Activated T-helper 2 cell treated with anti-CD3 and anti-CD28 coated beads, Interferon-gamma antibody, Interleukin-2, Interleukin-4, amounts not matched to agents 10 μg/mL and 5 μg/mL and 100 μg/mL, durations not matched to agents 14 hours and 24 hours and 36 hours (primary cell): ENCODE results near the gene CAMK1D. TPM values are rescaled to one million over a fixed set of nuclear protein-coding genes. Genes with fewer than 3 reads are reported as not detected.

ENCODE experiments used
- DNase-seq: peaks from one replicate; pipeline ENCODE4 v3.0.0; 2021; ENCODE audit warnings: low spot score
- H3K27ac Mint-ChIP-seq: one replicate; pipeline ENCODE4 v1.8.0; 2021; ENCODE audit warnings: mixed read lengths
- H3K27me3 Mint-ChIP-seq: one replicate; pipeline ENCODE4 v1.8.0; 2021; ENCODE audit warnings: low read depth, mixed read lengths
- H3K36me3 Mint-ChIP-seq: one replicate; pipeline ENCODE4 v1.8.0; 2021; ENCODE audit warnings: low read depth, mixed read lengths
- H3K4me1 Mint-ChIP-seq: one replicate; pipeline ENCODE4 v1.8.0; 2021; ENCODE audit warnings: low read depth, mixed read lengths
- H3K4me3 Mint-ChIP-seq: one replicate; pipeline ENCODE4 v1.8.0; 2021; ENCODE audit warnings: low read depth, mild to moderate bottlenecking, moderate library complexity, mixed read lengths
- H3K9me3 Mint-ChIP-seq: one replicate; pipeline ENCODE4 v1.8.0; 2021; ENCODE audit warnings: mixed read lengths
- intact Hi-C: fragments of 100-400 bp; cut with micrococcal nuclease; formaldehyde crosslinking; loops from one replicate; pipeline ENCODE4 v1.15.1; 2023
- total RNA-seq: library from RNA; stranded (reverse); gene quantifications from 2 replicates; pipeline ENCODE4 v1.2.3, GENCODE V29; 2022

CAMK1D gene
- total RNA-seq, 1 donor from 2014 or later: 5.7 TPM

DNA sequence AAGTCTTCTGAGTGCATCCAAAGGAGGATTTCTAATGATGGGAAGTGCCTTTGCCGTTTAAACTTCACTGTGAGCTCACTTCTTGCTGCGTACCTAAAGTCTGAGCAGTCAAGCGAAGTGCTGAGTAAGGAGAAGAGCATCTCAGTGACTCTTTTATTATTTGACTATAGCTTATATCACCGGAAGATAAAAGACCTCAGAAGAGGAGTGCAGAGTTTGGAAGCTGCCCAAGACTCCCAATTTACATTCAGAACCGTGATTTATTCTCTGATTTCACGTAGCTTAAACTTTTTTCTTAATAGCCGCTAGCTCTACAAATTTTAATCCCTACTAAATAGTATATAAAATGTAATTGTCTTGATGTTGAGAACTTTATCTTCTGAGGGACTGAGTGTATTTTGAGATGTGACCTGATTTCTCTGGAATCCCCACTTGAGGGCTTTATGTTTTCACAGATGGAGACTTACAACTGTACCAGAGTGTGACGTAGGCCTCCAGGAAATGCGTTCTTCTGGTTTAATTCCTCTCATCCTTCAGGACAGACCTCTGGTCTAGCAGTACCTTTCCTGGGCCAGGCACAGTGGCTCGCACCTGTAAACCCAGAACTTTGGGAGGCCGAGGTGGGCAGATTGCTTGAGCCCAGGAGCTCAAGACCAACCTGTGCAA lies 51.1 kb downstream of the CAMK1D start:
- Mint-ChIP-seq H3K4me1 (peaks cover 14% of the 10 kb centered on the region), H3K36me3 (no peaks in the 10 kb centered on the region), H3K9me3 (no peaks in the 10 kb centered on the region), H3K27ac (no peak overlapping the region), H3K4me3 (no peak overlapping the region), H3K27me3 (peaks cover 3% of the 10 kb centered on the region)
- intact Hi-C loops: no loop called here
- no peak for DNase-seq

DNA sequence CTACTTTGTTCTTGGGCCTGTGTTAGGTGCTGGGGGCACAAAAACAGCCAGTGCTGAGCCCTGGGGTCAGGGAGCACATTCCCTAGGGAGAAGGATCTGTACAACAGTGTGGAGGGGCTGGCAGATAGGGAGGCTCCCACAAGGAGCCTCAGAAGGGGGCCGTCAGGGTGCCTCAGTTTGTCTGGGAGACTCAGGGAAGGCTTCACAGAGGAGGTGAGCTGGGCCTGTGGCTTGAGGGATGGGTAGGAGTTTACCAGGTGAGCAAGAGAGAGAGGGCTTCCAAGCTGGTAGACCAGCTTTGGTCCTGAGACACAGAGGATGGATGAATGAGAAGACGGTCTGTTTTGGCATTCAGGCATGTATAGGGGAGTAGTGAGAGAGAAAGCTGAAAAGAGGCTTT lies 52.1 kb downstream of the CAMK1D start:
- peaks cover 18% of the 10 kb centered on the region for H3K4me1 Mint-ChIP-seq
- DNase-seq: no peak
- intact Hi-C loops: no loop called here
- H3K4me3 Mint-ChIP-seq: no peak overlapping the region
- H3K9me3 Mint-ChIP-seq: no peaks in the 10 kb centered on the region
- H3K27me3 Mint-ChIP-seq: peaks cover 3% of the 10 kb centered on the region
- H3K27ac Mint-ChIP-seq: no peak overlapping the region
- no peaks in the 10 kb centered on the region for H3K36me3 Mint-ChIP-seq

- Mint-ChIP-seq H3K4me3 (no peak overlapping the region), H3K27me3 (peaks cover 11% of the 10 kb centered on the region), H3K4me1 (peaks cover 23% of the 10 kb centered on the region), H3K36me3 (no peaks in the 10 kb centered on the region), H3K27ac (no peak overlapping the region), H3K9me3 (no peaks in the 10 kb centered on the region)
- intact Hi-C loops: no loop called here
- no peak for DNase-seq
These were observed 53.8 kb downstream of the CAMK1D start for GRCh38 chr10:12403119-12403518.

DNA sequence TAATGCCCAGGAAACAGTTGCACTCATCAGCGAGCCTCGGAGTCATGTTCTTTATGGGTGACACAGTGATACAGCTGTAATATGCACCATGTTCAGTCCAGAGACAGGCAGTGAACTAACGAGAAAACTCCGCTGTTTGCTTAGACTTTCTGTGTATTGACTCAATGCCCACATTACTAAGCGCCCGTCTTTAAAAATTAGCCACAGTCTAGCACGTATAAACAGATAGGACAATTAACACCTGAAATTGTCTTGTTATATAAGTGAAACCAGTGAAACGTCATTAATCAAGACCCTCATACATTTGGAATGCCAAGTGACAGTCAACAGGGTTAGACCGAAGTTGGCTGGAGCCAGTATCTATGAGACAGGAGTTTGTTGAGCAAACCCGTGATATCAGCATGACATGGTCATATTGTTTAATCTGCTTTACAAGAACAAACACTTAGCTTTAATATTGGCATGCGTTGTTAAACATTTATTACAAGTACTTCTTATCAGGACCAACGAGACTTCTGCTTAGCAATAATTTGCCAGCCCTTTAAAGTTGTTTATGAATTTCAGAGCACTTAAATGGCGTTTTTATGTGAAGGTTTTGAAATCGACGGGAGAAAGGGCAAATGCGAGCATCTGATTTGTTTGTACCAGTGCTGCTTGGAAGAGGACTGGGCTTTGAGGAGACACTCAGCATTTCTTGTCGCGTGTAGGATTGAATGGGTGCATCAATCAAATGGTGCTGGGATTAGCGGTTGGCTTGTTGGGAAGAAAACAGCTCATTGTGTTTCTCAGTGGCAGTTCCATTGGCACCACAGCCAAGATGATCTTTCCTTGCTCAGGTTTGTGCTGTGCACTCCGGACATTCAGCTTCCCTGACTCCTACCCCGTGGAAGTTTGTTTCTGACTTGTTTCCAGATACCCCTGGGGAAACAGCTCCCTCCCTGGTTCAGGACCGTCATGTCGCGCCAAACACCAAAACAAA lies 56.3 kb downstream of the CAMK1D start:
- no peaks in the 10 kb centered on the region for H3K36me3 Mint-ChIP-seq
- no peak overlapping the region for H3K4me3 Mint-ChIP-seq
- peaks cover 30% of the 10 kb centered on the region for H3K4me1 Mint-ChIP-seq
- no peak for DNase-seq
- H3K27me3 Mint-ChIP-seq: peaks cover 11% of the 10 kb centered on the region
- H3K9me3 Mint-ChIP-seq: no peaks in the 10 kb centered on the region
- no peak overlapping the region for H3K27ac Mint-ChIP-seq
- intact Hi-C loops: loop anchor here (1.0 to 5.0 kb wide), 3 partner anchors 13 to 44 kb away; no protein-coding TSS in a partner anchor

DNA sequence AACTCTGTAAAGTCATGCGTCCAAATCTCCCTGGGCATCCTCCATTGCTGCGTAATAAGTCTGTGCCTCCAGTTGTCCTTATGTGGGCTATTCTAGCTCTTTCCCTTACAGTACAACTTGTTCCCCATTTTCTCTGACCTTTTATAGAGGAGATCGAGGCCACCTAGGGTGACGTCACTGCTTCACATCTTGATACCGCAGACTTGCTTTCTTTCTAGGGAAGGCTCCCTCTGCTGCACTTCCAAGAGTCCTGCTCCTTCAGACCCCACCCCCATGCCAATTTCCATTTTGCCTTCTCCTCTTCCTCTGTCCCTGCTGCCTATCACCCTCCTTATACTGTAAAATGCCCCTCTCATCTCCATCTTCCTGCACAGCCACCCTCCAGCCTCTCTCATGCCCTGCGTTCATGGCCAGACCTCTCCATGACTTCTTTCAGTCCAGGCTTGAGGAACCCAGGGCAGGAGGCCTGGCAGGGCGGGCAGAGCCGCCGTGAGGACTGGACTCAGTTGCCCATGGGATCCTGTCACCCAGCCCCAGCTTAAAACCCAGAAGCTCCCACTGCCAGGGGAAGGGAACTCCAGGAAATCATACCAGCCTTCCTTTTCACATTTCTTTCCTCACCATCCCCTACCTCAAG lies 57.5 kb downstream of the CAMK1D start:
- Mint-ChIP-seq H3K36me3 (no peaks in the 10 kb centered on the region), H3K9me3 (no peaks in the 10 kb centered on the region), H3K4me3 (no peak overlapping the region), H3K27me3 (peaks cover 11% of the 10 kb centered on the region), H3K4me1 (peaks cover 30% of the 10 kb centered on the region), H3K27ac (no peak overlapping the region)
- intact Hi-C loops: loop anchor here (5.0 kb wide), 1 partner anchor 40 kb away; no protein-coding TSS in a partner anchor
- no peak for DNase-seq

DNA sequence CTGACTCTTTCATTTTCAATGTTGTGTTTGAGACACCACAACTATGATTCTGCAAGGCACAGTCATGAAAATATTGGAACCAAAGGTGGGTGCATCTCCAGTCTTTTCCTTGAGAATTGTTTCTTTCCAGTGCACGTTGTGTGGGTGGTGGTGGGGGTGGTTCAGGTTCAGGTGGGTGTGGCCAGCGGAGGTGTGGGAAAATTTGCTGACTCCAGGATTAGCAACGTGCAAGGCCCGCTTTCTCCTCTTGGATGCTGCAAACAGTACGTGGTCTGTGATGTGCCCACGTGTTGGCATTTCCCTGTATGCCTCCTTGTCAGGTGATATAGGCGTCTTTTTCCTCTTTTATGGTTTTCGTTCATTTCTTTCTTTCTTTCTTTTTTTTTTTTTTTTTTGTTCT lies 59.1 kb downstream of the CAMK1D start:
- Mint-ChIP-seq H3K9me3 (peaks cover 4% of the 10 kb centered on the region), H3K27ac (no peak overlapping the region), H3K36me3 (peaks cover 3% of the 10 kb centered on the region), H3K4me3 (no peak overlapping the region), H3K4me1 (peaks cover 34% of the 10 kb centered on the region), H3K27me3 (peaks cover 8% of the 10 kb centered on the region)
- no peak for DNase-seq
- intact Hi-C loops: loop anchor here (5.0 kb wide), 1 partner anchor 41 kb away; no protein-coding TSS in a partner anchor

GRCh38 chr10:12409161-12409560 lies 59.8 kb downstream of the CAMK1D start:
- peaks cover 5% of the 10 kb centered on the region for H3K9me3 Mint-ChIP-seq
- H3K27ac Mint-ChIP-seq: no peak overlapping the region
- H3K27me3 Mint-ChIP-seq: peaks cover 8% of the 10 kb centered on the region
- intact Hi-C loops: loop anchor here (5.0 kb wide), 1 partner anchor 42 kb away; no protein-coding TSS in a partner anchor
- no peak overlapping the region for H3K4me3 Mint-ChIP-seq
- DNase-seq: no peak
- peaks cover 34% of the 10 kb centered on the region for H3K4me1 Mint-ChIP-seq
- peaks cover 4% of the 10 kb centered on the region for H3K36me3 Mint-ChIP-seq

DNA sequence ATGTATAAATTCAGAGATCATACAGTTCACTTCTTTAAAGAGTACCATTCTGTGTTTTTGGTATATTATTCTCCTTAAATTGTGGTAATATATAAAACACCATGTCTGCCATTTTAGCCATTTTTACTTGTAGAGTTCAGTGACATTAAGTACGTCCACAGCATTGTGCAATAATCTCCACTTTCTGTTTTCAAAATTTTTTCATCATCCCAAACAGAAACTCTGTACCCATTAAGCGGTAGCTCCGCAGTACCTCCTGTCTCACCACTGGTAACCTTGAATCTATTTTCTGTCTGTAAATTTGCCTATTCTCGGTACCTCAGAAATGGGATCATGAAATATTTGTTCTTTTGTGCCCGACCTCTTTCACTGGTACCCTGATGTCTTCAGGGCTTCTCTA lies 60.3 kb downstream of the CAMK1D start:
- peaks cover 4% of the 10 kb centered on the region for H3K36me3 Mint-ChIP-seq
- peaks cover 5% of the 10 kb centered on the region for H3K9me3 Mint-ChIP-seq
- peaks cover 32% of the 10 kb centered on the region for H3K4me1 Mint-ChIP-seq
- intact Hi-C loops: loop anchor here (5.0 kb wide), 2 partner anchors 42 to 62 kb away; partner anchors contain the start of gene CAMK1D
- H3K27me3 Mint-ChIP-seq: peaks cover 11% of the 10 kb centered on the region
- DNase-seq: no peak
- H3K4me3 Mint-ChIP-seq: no peak overlapping the region
- H3K27ac Mint-ChIP-seq: no peak overlapping the region

- Mint-ChIP-seq H3K4me1 (peaks cover 16% of the 10 kb centered on the region), H3K27ac (no peak overlapping the region), H3K36me3 (peaks cover 4% of the 10 kb centered on the region), H3K27me3 (peaks cover 3% of the 10 kb centered on the region), H3K9me3 (peaks cover 5% of the 10 kb centered on the region), H3K4me3 (no peak overlapping the region)
- peak; percentile 26 for DNase-seq
- intact Hi-C loops: loop anchor here (5.0 kb wide), 1 partner anchor 66 kb away; the partner anchor contains the start of gene CAMK1D
These were observed 63.5 kb downstream of the CAMK1D start for GRCh38 chr10:12412666-12413368.

- Mint-ChIP-seq H3K4me1 (peaks cover 16% of the 10 kb centered on the region), H3K27ac (peak overlapping the region; percentile 8), H3K36me3 (peaks cover 4% of the 10 kb centered on the region), H3K9me3 (peaks cover 5% of the 10 kb centered on the region), H3K27me3 (peaks cover 3% of the 10 kb centered on the region), H3K4me3 (no peak overlapping the region)
- DNase-seq: no peak
- intact Hi-C loops: loop anchor here (5.0 kb wide), 1 partner anchor 66 kb away; the partner anchor contains the start of gene CAMK1D
These were observed 64.0 kb downstream of the CAMK1D start for GRCh38 chr10:12413369-12413711.

- Mint-ChIP-seq H3K4me1 (peaks cover 24% of the 10 kb centered on the region), H3K27ac (no peak overlapping the region), H3K36me3 (peaks cover 4% of the 10 kb centered on the region), H3K9me3 (peaks cover 5% of the 10 kb centered on the region), H3K4me3 (no peak overlapping the region), H3K27me3 (peaks cover 3% of the 10 kb centered on the region)
- no peak for DNase-seq
- intact Hi-C loops: loop anchor here (5.0 kb wide), 1 partner anchor 67 kb away; the partner anchor contains the start of gene CAMK1D
These were observed 65.1 kb downstream of the CAMK1D start for GRCh38 chr10:12414278-12414989.
